Adipocyte (in vitro differentiated cells): ENCODE data around the gene ZNF791.
"Not testable (repeated sequence)": the region's sequence is repeated elsewhere in the genome, so short reads cannot be mapped to it uniquely, and the experiment has no call there.

Experiments
- DNase-seq: peaks from one replicate; pipeline ENCODE4 v3.0.0-alpha.2; 2015; ENCODE audit warnings: low read depth
- H3K27me3 ChIP-seq: replicated peaks from 2 replicates; pipeline ENCODE4 v1.7.0; 2013; ENCODE audit warnings: mild to moderate bottlenecking, low read length, moderate library complexity; ENCODE audit not compliant: control insufficient read depth, insufficient read depth
- H3K36me3 ChIP-seq: 2 replicates; pipeline ENCODE4 v1.7.0; 2013; ENCODE audit warnings: low read length, mild to moderate bottlenecking, moderate library complexity; ENCODE audit not compliant: control insufficient read depth, insufficient read depth, severe bottlenecking
- H3K4me1 ChIP-seq: 2 replicates; pipeline ENCODE4 v1.7.0; 2013; ENCODE audit warnings: mild to moderate bottlenecking, low read length, moderate library complexity; ENCODE audit not compliant: control insufficient read depth, insufficient read depth
- H3K4me3 ChIP-seq: 2 replicates; pipeline ENCODE4 v1.7.0; 2013; ENCODE audit warnings: mild to moderate bottlenecking, low read length, moderate library complexity
- H3K9ac ChIP-seq: 2 replicates; pipeline ENCODE4 v1.7.0; 2013; ENCODE audit warnings: mild to moderate bottlenecking, low read length, moderate library complexity
- H3K9me3 ChIP-seq: 2 replicates; pipeline ENCODE4 v1.7.0; 2013; ENCODE audit warnings: mild to moderate bottlenecking, low read length, moderate library complexity; ENCODE audit not compliant: control insufficient read depth

The ZNF791 gene

GRCh38 chr19:12638611-12639182 lies 28.0 kb downstream of the ZNF791 start:
- Histone ChIP-seq H3K27me3 (no peaks in the 10 kb centered on the region), H3K4me3 (no peak overlapping the region), H3K36me3 (no peaks in the 10 kb centered on the region), H3K9me3 (no peaks in the 10 kb centered on the region), H3K9ac (no peak overlapping the region), H3K4me1 (peaks cover 5% of the 10 kb centered on the region)
- no peak for DNase-seq

GRCh38 chr19:12639901-12640613 lies 29.3 kb downstream of the ZNF791 start:
- no peaks in the 10 kb centered on the region for H3K36me3 ChIP-seq
- no peaks in the 10 kb centered on the region for H3K27me3 ChIP-seq
- peak overlapping the region; percentile 57 for H3K9ac ChIP-seq
- H3K4me3 ChIP-seq: peak overlapping the region; percentile 41
- H3K4me1 ChIP-seq: peaks cover 5% of the 10 kb centered on the region
- DNase-seq: peak; percentile 84
- no peaks in the 10 kb centered on the region for H3K9me3 ChIP-seq

GRCh38 chr19:12641456-12641855 lies 30.7 kb downstream of the ZNF791 start:
- Histone ChIP-seq H3K4me1 (peaks cover 5% of the 10 kb centered on the region), H3K36me3 (no peaks in the 10 kb centered on the region), H3K9ac (no peak overlapping the region), H3K27me3 (no peaks in the 10 kb centered on the region), H3K9me3 (no peaks in the 10 kb centered on the region), H3K4me3 (no peak overlapping the region)
- no peak for DNase-seq

GRCh38 chr19:12642506-12642905 lies 31.8 kb downstream of the ZNF791 start:
- Histone ChIP-seq H3K4me3 (no peak overlapping the region), H3K4me1 (peaks cover 5% of the 10 kb centered on the region), H3K27me3 (no peaks in the 10 kb centered on the region), H3K36me3 (no peaks in the 10 kb centered on the region), H3K9ac (no peak overlapping the region), H3K9me3 (no peaks in the 10 kb centered on the region)
- no peak for DNase-seq

- not testable (repeated sequence) for H3K27me3 ChIP-seq, H3K9ac ChIP-seq, H3K4me3 ChIP-seq, H3K36me3 ChIP-seq, DNase-seq, H3K9me3 ChIP-seq
- peaks cover 11% of the 10 kb centered on the region for H3K4me1 ChIP-seq
Measured at GRCh38 chr19:12643716-12644115, 33.0 kb downstream of the ZNF791 start.

- Histone ChIP-seq H3K9me3 (no peaks in the 10 kb centered on the region), H3K36me3 (peaks cover 5% of the 10 kb centered on the region), H3K4me3 (no peak overlapping the region), H3K4me1 (peaks cover 6% of the 10 kb centered on the region), H3K27me3 (no peaks in the 10 kb centered on the region), H3K9ac (no peak overlapping the region)
- DNase-seq: no peak
Measured at GRCh38 chr19:12646551-12646950, 35.8 kb downstream of the ZNF791 start.

- Histone ChIP-seq H3K9ac (no peak overlapping the region), H3K4me3 (no peak overlapping the region), H3K4me1 (peaks cover 6% of the 10 kb centered on the region), H3K36me3 (peaks cover 10% of the 10 kb centered on the region), H3K9me3 (no peaks in the 10 kb centered on the region), H3K27me3 (no peaks in the 10 kb centered on the region)
- DNase-seq: no peak
Measured at GRCh38 chr19:12647047-12647446, 36.3 kb downstream of the ZNF791 start.

- Histone ChIP-seq H3K4me1 (peaks cover 6% of the 10 kb centered on the region), H3K9me3 (no peaks in the 10 kb centered on the region), H3K9ac (no peak overlapping the region), H3K36me3 (peaks cover 12% of the 10 kb centered on the region), H3K27me3 (no peaks in the 10 kb centered on the region), H3K4me3 (no peak overlapping the region)
- peak; percentile 69 for DNase-seq
Measured at GRCh38 chr19:12647490-12648071, 36.9 kb downstream of the ZNF791 start.

- no peak for DNase-seq
- Histone ChIP-seq H3K9ac (no peak overlapping the region), H3K9me3 (no peaks in the 10 kb centered on the region), H3K4me1 (peaks cover 6% of the 10 kb centered on the region), H3K27me3 (no peaks in the 10 kb centered on the region), H3K36me3 (peaks cover 12% of the 10 kb centered on the region), H3K4me3 (no peak overlapping the region)
Measured at GRCh38 chr19:12648088-12648487, 37.4 kb downstream of the ZNF791 start.

- peaks cover 16% of the 10 kb centered on the region for H3K36me3 ChIP-seq
- no peak for DNase-seq
- H3K4me1 ChIP-seq: peaks cover 6% of the 10 kb centered on the region
- no peak overlapping the region for H3K4me3 ChIP-seq
- H3K9me3 ChIP-seq: no peaks in the 10 kb centered on the region
- H3K9ac ChIP-seq: no peak overlapping the region
- H3K27me3 ChIP-seq: no peaks in the 10 kb centered on the region
Measured at GRCh38 chr19:12649941-12650340, 39.2 kb downstream of the ZNF791 start.

- Histone ChIP-seq H3K27me3 (no peaks in the 10 kb centered on the region), H3K9ac (no peak overlapping the region), H3K4me3 (no peak overlapping the region)
Measured at GRCh38 chr19:12652219-12652618, 41.5 kb downstream of the ZNF791 start.

More at GRCh38 chr19:12652219-12652618, 41.5 kb downstream of the ZNF791 start:
- DNase-seq: no peak
- H3K4me1 ChIP-seq: peaks cover 6% of the 10 kb centered on the region
- no peaks in the 10 kb centered on the region for H3K9me3 ChIP-seq
- H3K36me3 ChIP-seq: peaks cover 33% of the 10 kb centered on the region
